GM18526 (cell line): ENCODE measurements around the gene HNRNPH3.

Experiments used
- POLR2A ChIP-seq: IDR thresholded peaks from 3 replicates; pipeline ENCODE4 v1.6.1; 2011; ENCODE audit not compliant: insufficient read length; ENCODE audit errors: extremely low read depth

HNRNPH3 gene

DNA sequence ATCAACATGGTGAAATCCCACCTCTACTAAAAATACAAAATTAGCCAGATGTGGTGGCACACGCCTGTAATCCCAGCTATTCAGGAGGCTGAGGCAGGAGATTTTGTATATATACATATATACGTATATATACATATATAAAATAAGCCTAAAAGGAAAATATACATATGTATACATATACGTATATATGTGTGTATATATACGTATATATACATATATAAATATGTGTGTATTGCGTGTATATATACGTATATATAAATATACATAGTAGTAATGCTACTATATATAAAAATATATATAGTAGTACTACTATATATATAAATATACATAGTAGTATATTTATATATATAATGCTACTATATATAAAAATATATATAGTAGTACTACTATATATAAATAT is 27.3 kb downstream of the HNRNPH3 start:
- TF ChIP-seq POLR2A: no peak

DNA sequence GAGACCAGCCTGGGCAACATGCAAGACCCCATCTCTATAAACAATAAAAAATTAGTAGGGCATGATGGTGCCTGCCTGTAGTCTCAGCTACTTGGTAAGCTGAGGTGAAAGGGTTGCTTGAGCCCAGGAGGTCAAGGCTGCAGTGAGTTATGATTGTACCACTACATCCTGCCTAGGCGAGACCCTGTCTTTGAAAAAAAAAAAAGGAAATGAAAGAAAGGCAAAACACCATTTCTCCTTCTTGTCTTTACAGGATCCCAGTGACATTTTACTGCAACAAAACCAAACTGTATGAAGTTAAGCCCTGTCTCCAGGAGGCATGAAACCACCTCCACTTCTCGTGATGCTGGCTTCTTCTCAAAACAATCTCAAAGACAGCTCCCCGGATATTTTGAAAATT is 30.7 kb downstream of the HNRNPH3 start:
- no peak for TF ChIP-seq POLR2A

DNA sequence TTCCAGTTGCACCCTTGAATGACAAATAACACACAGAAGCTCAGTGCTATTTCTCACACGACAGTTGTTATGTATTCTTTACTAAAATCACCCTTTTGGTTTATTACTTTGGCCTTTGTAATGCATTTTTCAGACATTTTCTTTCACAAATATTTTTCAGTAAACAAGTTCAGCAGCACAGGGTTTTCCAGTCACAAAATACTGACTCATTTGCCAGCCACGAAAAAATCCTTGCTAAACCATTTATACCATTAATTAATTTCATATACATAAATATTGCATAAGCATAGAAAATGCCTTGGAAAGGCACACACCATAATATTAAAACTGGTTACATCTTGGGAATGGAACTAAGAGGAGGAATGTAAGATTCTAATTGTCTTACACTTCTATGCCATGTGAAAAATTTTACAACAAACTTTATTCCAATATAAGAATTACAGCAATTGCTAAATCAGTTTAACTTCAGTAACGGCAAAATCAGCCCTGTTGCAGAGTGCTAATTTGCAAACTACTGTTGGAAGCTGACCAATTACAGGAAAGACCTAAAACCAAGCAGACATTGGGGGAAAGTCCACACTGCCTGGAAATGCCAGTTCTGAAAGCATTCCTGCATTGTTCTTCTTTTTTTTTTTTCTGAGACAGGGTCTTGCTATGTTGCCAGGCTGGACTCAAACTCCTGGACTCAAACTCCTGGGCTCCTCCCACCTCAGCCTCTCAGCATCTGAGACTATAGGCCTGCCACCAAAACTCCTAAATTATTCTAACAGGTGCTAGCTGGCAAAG is 32.4 kb downstream of the HNRNPH3 start:
- TF ChIP-seq POLR2A: no peak

- TF ChIP-seq POLR2A: no peak
These were observed 33.7 kb downstream of the HNRNPH3 start for GRCh38 chr10:68365611-68366010.

- no peak for TF ChIP-seq POLR2A
These were observed 34.7 kb downstream of the HNRNPH3 start for GRCh38 chr10:68366600-68366999.

DNA sequence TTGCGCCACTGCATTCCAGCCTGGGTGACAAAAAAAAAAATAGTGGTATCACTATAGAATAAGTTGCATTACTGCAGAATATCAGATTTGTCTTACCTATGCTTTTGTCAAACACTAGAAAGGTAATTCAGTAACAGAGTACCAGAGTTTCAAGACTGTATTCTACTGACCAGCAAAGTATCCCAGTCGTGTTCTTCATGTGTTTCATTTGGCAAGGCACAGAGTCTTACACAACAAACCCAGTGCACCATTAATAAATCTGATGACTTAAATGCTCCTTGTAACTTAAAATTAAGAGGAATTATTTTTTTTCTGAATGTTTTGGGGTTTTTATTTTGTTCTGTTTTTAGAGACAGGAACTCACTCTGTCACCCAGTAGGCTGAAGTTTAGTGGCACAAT is 35.3 kb downstream of the HNRNPH3 start:
- TF ChIP-seq POLR2A: no peak

DNA sequence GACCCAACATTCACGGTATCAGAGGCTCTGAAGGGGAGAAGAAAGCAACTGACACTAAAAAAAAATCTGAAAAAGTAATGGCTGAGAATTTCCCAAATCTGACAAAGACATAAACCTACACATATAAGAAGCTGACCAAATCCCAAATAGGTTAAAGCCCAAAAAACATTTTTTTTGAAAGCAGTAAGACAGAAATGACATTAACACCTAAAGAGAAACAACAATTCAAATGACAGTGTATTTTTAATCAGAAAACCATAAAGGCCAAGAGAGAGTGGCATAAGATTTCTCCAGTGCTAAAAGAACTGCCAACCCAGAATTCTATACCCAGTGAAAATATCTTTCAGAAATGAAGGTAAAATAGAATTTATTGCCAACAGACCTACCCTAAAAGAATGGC is 39.7 kb downstream of the HNRNPH3 start:
- TF ChIP-seq POLR2A: no peak

DNA sequence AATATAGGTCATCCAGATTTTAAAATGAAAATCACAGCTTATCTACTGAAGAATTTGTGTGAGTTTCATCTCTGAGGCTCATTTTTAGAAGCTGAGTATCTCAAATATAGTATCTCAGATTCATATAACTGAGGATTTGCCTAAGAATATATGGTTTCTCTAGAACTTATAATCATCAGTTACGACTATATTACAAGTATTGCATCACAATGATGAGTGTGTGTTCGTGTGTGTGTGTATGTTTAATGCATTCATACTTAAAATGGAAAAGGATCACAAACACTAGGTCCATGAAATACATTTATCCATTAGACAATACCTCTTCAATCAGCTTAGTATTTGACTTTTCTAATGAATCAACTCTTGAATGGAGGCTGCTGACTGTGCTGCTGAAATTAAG is 53.9 kb downstream of the HNRNPH3 start:
- no peak for TF ChIP-seq POLR2A
